ENCODE measurements around the gene ARID4B. TPM values are rescaled to one million over a fixed set of nuclear protein-coding genes. Genes with fewer than 3 reads are reported as not detected.
A peak's percentile ranks its signal among the peaks of the same experiment; 100 is the strongest.

Gene ARID4B
- total RNA-seq, 1 experiment from 2014 or later: 34.0 TPM

DNA sequence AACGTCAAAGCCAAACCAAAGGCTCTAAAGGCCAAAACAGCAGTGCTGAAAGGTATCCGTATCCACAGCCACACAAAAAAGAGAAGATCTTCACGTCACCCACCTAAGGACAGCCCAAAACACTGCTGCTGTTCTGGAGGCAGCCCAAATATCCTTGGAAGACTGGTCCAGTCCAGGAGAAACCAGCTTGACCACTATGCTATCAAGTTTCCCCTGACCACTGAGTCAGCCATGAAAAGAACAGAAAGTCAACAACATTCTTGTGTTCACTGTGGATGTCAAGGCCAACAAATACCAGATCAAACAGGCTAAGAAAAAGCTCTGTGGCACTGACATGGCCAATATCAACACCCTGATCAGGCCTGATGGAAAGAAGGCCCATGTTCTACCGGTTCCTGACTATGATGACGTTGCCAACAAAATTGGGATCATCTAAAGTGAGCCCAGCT lies 32.1 kb downstream of the ARID4B start:
- H4K5ac ChIP-seq (ENCODE audit: insufficient read length, low read depth, low read length): no peak overlapping the region
- WGBS (ENCODE audit: extremely low coverage, insufficient read length, low lambda C conversion rate): no CpG with 5 or more reads among the region's 5 CpGs

More for the DNA sequence above, 32.1 kb downstream of the ARID4B start:
- Histone ChIP-seq H3K23me2 (ENCODE audit: insufficient read length, low read depth, low read length, poor library complexity, severe bottlenecking) (no peaks in the 10 kb centered on the region), H4K20me1 (ENCODE audit: control insufficient read depth, insufficient read depth, insufficient read length) (no peaks in the 10 kb centered on the region), H3K27ac (ENCODE audit: insufficient read length, low read depth, low read length) (no peak overlapping the region), H3K18ac (ENCODE audit: insufficient read length, low read depth, low read length) (no peak overlapping the region), H2AFZ (ENCODE audit: low read length) (no peak overlapping the region), H3K9me3 (ENCODE audit: control insufficient read depth, low read depth, low read length) (no peaks in the 10 kb centered on the region), H2BK15ac (ENCODE audit: low read depth, low read length) (no peak overlapping the region), H3K27me3 (ENCODE audit: insufficient read depth, low read length) (no peaks in the 10 kb centered on the region), H2BK5ac (ENCODE audit: insufficient read length, low read length) (no peak overlapping the region), H4K91ac (ENCODE audit: insufficient read length, low read depth, low read length) (no peak overlapping the region), H3K79me2 (ENCODE audit: insufficient read depth, low read length) (peaks cover 26% of the 10 kb centered on the region; the same call in 1 of the 2 replicates), H3K14ac (ENCODE audit: insufficient read depth, low read length) (no peak overlapping the region), H3K9ac (ENCODE audit: extremely low read depth, insufficient read length, low read length) (no peak overlapping the region), H3K56ac (ENCODE audit: insufficient read length, low read depth, low read length) (no peak overlapping the region), H3K23ac (ENCODE audit: insufficient read length, low read depth, low read length) (no peak overlapping the region), H3K4ac (ENCODE audit: low read depth, low read length) (no peak overlapping the region), H3T11ph (ENCODE audit: low read length) (no peak overlapping the region), H2AK5ac (ENCODE audit: insufficient read length, low read length) (no peak overlapping the region), H2BK20ac (ENCODE audit: low read depth, low read length, poor library complexity, severe bottlenecking) (no peak overlapping the region), H2BK120ac (ENCODE audit: low read depth, low read length, poor library complexity, severe bottlenecking) (no peak overlapping the region), H2BK12ac (ENCODE audit: insufficient read length, low read depth, low read length) (no peak overlapping the region), H3K79me1 (ENCODE audit: insufficient read depth, low read depth, low read length, poor library complexity, severe bottlenecking) (no peaks in the 10 kb centered on the region), H4K8ac (replicated peaks; ENCODE audit: insufficient read length, low read depth, low read length) (no peak overlapping the region), H3K4me1 (ENCODE audit: insufficient read depth, low read length) (no peaks in the 10 kb centered on the region; the same call in 1 of the 2 replicates), H3K4me2 (ENCODE audit: insufficient read depth, insufficient read length, low read length) (no peak overlapping the region)
- TF ChIP-seq, protein P1, sequence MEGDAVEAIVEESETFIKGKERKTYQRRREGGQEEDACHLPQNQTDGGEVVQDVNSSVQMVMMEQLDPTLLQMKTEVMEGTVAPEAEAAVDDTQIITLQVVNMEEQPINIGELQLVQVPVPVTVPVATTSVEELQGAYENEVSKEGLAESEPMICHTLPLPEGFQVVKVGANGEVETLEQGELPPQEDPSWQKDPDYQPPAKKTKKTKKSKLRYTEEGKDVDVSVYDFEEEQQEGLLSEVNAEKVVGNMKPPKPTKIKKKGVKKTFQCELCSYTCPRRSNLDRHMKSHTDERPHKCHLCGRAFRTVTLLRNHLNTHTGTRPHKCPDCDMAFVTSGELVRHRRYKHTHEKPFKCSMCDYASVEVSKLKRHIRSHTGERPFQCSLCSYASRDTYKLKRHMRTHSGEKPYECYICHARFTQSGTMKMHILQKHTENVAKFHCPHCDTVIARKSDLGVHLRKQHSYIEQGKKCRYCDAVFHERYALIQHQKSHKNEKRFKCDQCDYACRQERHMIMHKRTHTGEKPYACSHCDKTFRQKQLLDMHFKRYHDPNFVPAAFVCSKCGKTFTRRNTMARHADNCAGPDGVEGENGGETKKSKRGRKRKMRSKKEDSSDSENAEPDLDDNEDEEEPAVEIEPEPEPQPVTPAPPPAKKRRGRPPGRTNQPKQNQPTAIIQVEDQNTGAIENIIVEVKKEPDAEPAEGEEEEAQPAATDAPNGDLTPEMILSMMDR (conservative IDR thresholded peaks at IDR 0.05): no peak
- Mint-ChIP-seq H3K4me3 (no peak overlapping the region), H3K4me1 (peaks cover 12 to 21% of the 10 kb centered on the region in 2 experiments), H3K36me3 (ENCODE audit: insufficient read depth in 1 of 3, low read depth in 3 of 3) (peaks cover 10 to 23% (median 15%) of the 10 kb centered on the region in 3 experiments), H3K9me3 (peaks cover 10 to 17% of the 10 kb centered on the region in 2 experiments), H3K27ac (peak overlapping the region; percentile 24 to 93 (median 83); a peak in 5 of 7 replicates), H3K27me3 (ENCODE audit: low read depth) (no peaks in the 10 kb centered on the region)
- DNase-seq: no peak

Measured in H9 (cell line).